Measurements from ENCODE around the gene GALNT8. TPM values are rescaled to one million over a fixed set of nuclear protein-coding genes. Genes with fewer than 3 reads are reported as not detected.

GALNT8 gene
- 0.45 TPM for polyA plus RNA-seq (2012; ENCODE audit: low read depth, missing spikeins)

GRCh38 chr12:4719821-4720636 lies at the start of gene GALNT8:
TSS of gene GALNT8 (plus strand) at chr12:4720400. CDS start at chr12:4720678, 278 bp downstream.
- TF ChIP-seq POLR2AphosphoS5 (IDR thresholded peaks at IDR 0.05; ENCODE audit: low read depth, low read length) (no peak), POLR2A (IDR thresholded peaks at IDR 0.05; ENCODE audit: low read depth, low read length) (no peak), SPI1 (IDR thresholded peaks at IDR 0.05; ENCODE audit: low read depth, low read length) (no peak), TAF1 (IDR thresholded peaks at IDR 0.05; ENCODE audit: low read depth, low read length) (no peak), PAX5 (IDR thresholded peaks at IDR 0.05; ENCODE audit: insufficient read depth, low read length, severe bottlenecking) (no peak), POU2F2 (IDR thresholded peaks at IDR 0.05; ENCODE audit: low read depth, low read length) (no peak)
- DNase-seq (ENCODE audit: insufficient read length, low spot score) (no peak), FAIRE-seq (no peak)

GRCh38 chr12:4679711-4680110 lies 40.5 kb upstream of the GALNT8 start:
- TF ChIP-seq POLR2AphosphoS5 (IDR thresholded peaks at IDR 0.05; ENCODE audit: low read depth, low read length) (no peak), POU2F2 (IDR thresholded peaks at IDR 0.05; ENCODE audit: low read depth, low read length) (no peak), POLR2A (IDR thresholded peaks at IDR 0.05; ENCODE audit: low read depth, low read length) (no peak), TAF1 (IDR thresholded peaks at IDR 0.05; ENCODE audit: low read depth, low read length) (no peak), SPI1 (IDR thresholded peaks at IDR 0.05; ENCODE audit: low read depth, low read length) (no peak), PAX5 (IDR thresholded peaks at IDR 0.05; ENCODE audit: insufficient read depth, low read length, severe bottlenecking) (no peak)
- DNase-seq (ENCODE audit: insufficient read length, low spot score) (no peak), FAIRE-seq (no peak)

GRCh38 chr12:4681732-4682131 lies 38.5 kb upstream of the GALNT8 start:
- TF ChIP-seq TAF1 (IDR thresholded peaks at IDR 0.05; ENCODE audit: low read depth, low read length) (no peak), POLR2AphosphoS5 (IDR thresholded peaks at IDR 0.05; ENCODE audit: low read depth, low read length) (no peak), POLR2A (IDR thresholded peaks at IDR 0.05; ENCODE audit: low read depth, low read length) (no peak), POU2F2 (IDR thresholded peaks at IDR 0.05; ENCODE audit: low read depth, low read length) (no peak), SPI1 (IDR thresholded peaks at IDR 0.05; ENCODE audit: low read depth, low read length) (no peak), PAX5 (IDR thresholded peaks at IDR 0.05; ENCODE audit: insufficient read depth, low read length, severe bottlenecking) (no peak)
- FAIRE-seq, result no peak

GRCh38 chr12:4685317-4685716 lies 34.9 kb upstream of the GALNT8 start:
- DNase-seq (ENCODE audit: insufficient read length, low spot score) (no peak), FAIRE-seq (no peak)
- no peak for TF ChIP-seq SPI1 (IDR thresholded peaks at IDR 0.05; ENCODE audit: low read depth, low read length)
- TF ChIP-seq POLR2A (IDR thresholded peaks at IDR 0.05; ENCODE audit: low read depth, low read length), result no peak
- no peak for TF ChIP-seq TAF1 (IDR thresholded peaks at IDR 0.05; ENCODE audit: low read depth, low read length)
- no peak for TF ChIP-seq POU2F2 (IDR thresholded peaks at IDR 0.05; ENCODE audit: low read depth, low read length)
- no peak for TF ChIP-seq POLR2AphosphoS5 (IDR thresholded peaks at IDR 0.05; ENCODE audit: low read depth, low read length)
- no peak for TF ChIP-seq PAX5 (IDR thresholded peaks at IDR 0.05; ENCODE audit: insufficient read depth, low read length, severe bottlenecking)

More at GRCh38 chr12:4681732-4682131, 38.5 kb upstream of the GALNT8 start:
- no peak for DNase-seq (ENCODE audit: insufficient read length, low spot score)

GRCh38 chr12:4690760-4691159 lies 29.4 kb upstream of the GALNT8 start:
- DNase-seq (ENCODE audit: insufficient read length, low spot score) (no peak), FAIRE-seq (no peak)
- TF ChIP-seq POU2F2 (IDR thresholded peaks at IDR 0.05; ENCODE audit: low read depth, low read length) (no peak), POLR2AphosphoS5 (IDR thresholded peaks at IDR 0.05; ENCODE audit: low read depth, low read length) (no peak), POLR2A (IDR thresholded peaks at IDR 0.05; ENCODE audit: low read depth, low read length) (no peak), SPI1 (IDR thresholded peaks at IDR 0.05; ENCODE audit: low read depth, low read length) (no peak), PAX5 (IDR thresholded peaks at IDR 0.05; ENCODE audit: insufficient read depth, low read length, severe bottlenecking) (no peak), TAF1 (IDR thresholded peaks at IDR 0.05; ENCODE audit: low read depth, low read length) (no peak)

GRCh38 chr12:4700621-4701026 lies 19.6 kb upstream of the GALNT8 start:
- FAIRE-seq (no peak), DNase-seq (ENCODE audit: insufficient read length, low spot score) (no peak)
- no peak for TF ChIP-seq SPI1 (IDR thresholded peaks at IDR 0.05; ENCODE audit: low read depth, low read length)

- TF ChIP-seq SPI1 (IDR thresholded peaks at IDR 0.05; ENCODE audit: low read depth, low read length) (no peak), PAX5 (IDR thresholded peaks at IDR 0.05; ENCODE audit: insufficient read depth, low read length, severe bottlenecking) (no peak), POLR2A (IDR thresholded peaks at IDR 0.05; ENCODE audit: low read depth, low read length) (no peak), TAF1 (IDR thresholded peaks at IDR 0.05; ENCODE audit: low read depth, low read length) (no peak), POU2F2 (IDR thresholded peaks at IDR 0.05; ENCODE audit: low read depth, low read length) (no peak), POLR2AphosphoS5 (IDR thresholded peaks at IDR 0.05; ENCODE audit: low read depth, low read length) (no peak)
- DNase-seq (ENCODE audit: insufficient read length, low spot score) (no peak), FAIRE-seq (no peak)
Observed at GRCh38 chr12:4701395-4702190, 18.6 kb upstream of the GALNT8 start.

- no peak for TF ChIP-seq PAX5 (IDR thresholded peaks at IDR 0.05; ENCODE audit: insufficient read depth, low read length, severe bottlenecking)
- TF ChIP-seq TAF1 (IDR thresholded peaks at IDR 0.05; ENCODE audit: low read depth, low read length), result no peak
- no peak for TF ChIP-seq POU2F2 (IDR thresholded peaks at IDR 0.05; ENCODE audit: low read depth, low read length)
- no peak for TF ChIP-seq POLR2AphosphoS5 (IDR thresholded peaks at IDR 0.05; ENCODE audit: low read depth, low read length)
- FAIRE-seq (no peak), DNase-seq (ENCODE audit: insufficient read length, low spot score) (no peak)
Observed at GRCh38 chr12:4703676-4704075, 16.5 kb upstream of the GALNT8 start.

GRCh38 chr12:4705824-4706223 lies 14.4 kb upstream of the GALNT8 start:
- no peak for FAIRE-seq
- TF ChIP-seq TAF1 (IDR thresholded peaks at IDR 0.05; ENCODE audit: low read depth, low read length) (no peak), POLR2AphosphoS5 (IDR thresholded peaks at IDR 0.05; ENCODE audit: low read depth, low read length) (no peak), POU2F2 (IDR thresholded peaks at IDR 0.05; ENCODE audit: low read depth, low read length) (no peak), PAX5 (IDR thresholded peaks at IDR 0.05; ENCODE audit: insufficient read depth, low read length, severe bottlenecking) (no peak), POLR2A (IDR thresholded peaks at IDR 0.05; ENCODE audit: low read depth, low read length) (no peak), SPI1 (IDR thresholded peaks at IDR 0.05; ENCODE audit: low read depth, low read length) (no peak)
- DNase-seq (ENCODE audit: insufficient read length, low spot score), result no peak
